ENCODE measurements around the gene FBXO36. TPM values are rescaled to one million over a fixed set of nuclear protein-coding genes. Genes with fewer than 3 reads are reported as not detected.
"Not testable (repeated sequence)": the region's sequence is repeated elsewhere in the genome, so short reads cannot be mapped to it uniquely, and the experiment has no call there.

Gene FBXO36, protein sequence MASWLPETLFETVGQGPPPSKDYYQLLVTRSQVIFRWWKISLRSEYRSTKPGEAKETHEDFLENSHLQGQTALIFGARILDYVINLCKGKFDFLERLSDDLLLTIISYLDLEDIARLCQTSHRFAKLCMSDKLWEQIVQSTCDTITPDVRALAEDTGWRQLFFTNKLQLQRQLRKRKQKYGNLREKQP
- 1.0 and 1.2 TPM in 2 replicates for total RNA-seq

DNA sequence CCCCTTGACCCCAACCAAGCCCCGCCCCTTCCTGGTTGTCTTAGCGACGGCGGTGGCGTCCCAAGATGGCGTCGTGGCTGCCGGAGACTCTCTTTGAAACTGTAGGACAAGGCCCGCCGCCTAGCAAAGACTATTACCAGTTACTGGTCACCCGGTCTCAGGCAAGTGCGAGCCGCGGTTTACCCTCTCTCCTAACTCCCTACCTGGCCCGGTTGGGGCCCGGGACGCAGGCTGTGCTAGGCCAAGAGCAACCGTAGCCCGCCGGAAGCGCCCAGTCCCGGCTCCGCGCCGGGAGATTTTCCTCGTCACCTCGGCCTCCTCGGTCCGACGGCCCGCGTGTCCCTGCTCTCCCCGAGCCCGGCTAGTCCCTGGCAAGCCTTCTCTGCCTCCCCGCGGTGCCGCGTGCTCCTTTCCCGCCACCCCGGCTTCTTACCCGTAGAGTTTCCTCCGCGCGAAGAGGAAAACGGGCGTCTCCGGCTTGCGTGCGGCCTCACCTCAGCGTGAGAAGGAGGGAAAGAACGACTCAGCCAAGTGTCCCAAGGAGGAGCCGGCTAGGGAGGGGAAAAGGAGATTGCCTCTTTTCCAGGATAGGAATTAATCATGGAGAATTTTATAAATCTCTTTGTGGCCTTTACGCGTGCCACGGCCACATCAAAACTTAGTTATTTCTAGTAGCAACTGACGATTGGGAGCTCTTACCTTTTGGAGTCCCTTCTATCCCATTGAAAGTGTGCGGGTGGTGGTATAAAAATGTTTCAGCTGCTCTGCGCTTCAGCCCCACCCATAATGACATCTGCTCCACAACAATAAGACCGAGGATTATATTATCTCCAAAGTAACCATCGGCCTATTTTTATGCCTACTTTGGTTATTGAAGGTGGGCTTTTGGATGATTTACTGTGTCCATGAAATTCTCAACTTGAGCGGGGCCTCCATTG lies at the start of gene FBXO36:
FBXO36 (plus strand) TSS at position 55 of the 938 bp plus-strand sequence; CDS start at position 66, 11 bp downstream.
- DNase-seq (ENCODE audit: low read depth in 2 of 2) = no peak

DNA sequence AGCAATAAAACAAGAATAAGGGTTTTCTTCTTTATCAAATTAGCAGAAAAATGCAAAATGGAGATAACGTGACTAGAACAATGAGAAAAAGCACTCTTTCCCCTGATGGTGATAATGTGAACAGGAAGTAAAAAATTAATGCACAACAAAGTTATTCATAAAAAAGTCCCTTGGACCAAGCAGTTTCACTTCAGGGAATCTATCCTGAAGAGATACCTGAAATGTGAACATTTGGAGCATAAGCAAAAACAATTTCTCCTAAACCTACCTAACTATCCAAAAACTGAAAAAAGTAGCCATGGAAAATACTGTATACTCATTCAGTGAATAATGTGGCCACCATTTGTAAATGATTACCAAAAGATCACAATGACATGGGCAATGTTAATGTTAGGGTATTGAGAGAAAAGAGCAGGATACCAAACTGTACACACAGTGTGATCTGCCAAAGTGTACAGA lies 49.2 kb upstream of the FBXO36 start:
- peak; percentile 11 to 17 for DNase-seq (ENCODE audit: low read depth in 2 of 2)

DNA sequence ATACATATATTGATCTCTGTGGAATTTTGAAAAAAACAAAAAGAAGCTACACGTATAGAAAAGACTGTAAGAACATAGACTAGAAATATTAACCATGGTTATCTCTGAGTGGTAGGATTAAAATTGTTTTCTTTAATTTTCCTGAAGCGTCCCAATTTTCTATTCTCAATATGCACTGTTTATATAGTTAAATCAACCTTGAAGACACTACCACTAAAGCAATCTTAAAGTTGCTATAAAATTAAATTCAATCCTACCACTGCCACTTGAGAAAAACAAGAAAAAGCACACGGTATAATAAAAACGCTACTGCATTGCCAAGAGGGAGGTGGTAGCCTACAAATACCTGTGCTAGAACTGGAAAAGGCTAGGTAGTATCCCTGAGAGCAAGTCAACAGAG lies 47.7 kb upstream of the FBXO36 start:
- no peak for DNase-seq (ENCODE audit: low read depth in 2 of 2)

DNA sequence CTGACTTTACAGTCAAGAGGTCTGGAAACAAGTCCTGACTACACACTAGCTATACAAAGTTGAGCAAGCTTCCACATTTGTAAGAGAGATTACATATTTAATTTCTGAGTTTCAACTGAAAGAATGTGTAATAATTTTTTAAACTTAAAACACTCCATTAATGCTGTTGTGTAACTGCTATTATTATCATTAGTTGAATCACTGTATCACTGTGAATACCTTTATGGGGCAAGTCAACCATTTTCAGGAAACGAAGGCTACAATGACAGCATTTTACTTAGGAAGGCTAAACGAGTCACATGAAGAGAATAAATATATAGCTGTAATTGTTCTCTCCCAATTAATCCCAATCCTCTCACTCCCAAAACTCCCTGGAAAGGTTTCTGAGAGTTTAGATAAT lies 46.8 kb upstream of the FBXO36 start:
- DNase-seq (ENCODE audit: low read depth in 2 of 2) = no peak

DNA sequence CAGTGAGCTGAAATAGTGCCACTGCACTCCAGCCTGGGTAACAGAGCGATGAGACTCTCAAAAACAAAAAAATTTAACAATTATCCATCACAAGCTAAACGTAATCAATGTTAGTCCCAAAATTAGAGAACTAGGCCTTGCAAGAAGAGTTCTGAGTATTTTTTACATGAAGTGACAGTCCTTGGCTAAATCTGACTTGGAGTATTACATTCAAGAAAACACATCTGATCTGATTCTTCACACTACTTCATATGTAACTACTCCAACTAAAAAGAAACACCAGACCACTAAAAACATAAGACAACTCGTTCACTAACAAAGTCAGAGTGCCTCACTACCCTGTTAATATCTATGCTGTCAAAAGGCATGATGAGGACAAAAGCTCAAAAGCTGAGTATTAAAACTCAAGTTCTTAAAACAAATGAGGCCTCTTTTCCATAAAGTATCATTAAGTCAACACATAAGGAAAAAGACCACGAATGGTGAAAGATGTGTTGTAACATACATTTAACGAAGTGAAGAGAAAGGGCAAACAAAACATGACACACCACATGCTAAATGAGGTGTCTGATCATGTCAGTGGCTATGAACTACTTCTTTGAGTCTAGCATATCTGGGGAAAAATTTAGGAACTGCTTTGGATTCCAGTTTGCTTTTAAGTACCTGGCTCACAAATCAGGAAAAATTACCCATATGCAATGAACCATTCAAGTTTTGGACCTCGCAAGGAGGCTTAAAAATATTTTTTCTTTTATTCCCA lies 42.9 kb upstream of the FBXO36 start:
- DNase-seq (ENCODE audit: low read depth in 2 of 2) = no peak

DNA sequence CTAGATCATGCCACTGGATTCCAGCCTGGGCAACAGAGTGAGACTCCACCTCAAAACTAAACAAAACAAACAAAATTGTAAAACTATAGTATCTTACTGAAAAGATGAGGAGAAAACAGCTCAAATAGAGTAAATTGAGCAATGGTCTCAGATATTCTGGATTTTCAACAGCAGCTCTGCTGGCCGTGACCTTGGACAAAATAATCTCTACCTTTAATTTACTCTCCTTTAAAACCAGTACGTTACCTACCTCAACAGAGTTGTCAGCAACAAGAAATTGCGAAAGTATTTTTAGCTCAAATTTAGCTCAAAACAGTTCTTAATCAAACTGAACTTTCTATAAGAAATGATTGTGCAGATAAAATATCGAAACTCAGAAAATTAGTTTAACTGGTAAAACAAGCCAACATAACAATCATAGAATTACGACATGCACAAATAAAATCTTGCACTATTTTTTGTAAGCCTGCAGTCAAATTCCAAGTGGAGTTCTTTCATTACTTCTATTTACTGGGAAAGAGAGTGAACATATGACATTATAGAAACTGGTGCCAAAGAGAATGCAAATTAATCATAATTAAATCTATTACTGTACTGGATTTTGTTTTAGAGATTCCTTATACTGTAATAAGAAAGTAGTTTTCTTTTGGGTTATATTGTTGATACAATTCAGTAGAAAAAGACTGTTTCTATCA lies 41.3 kb upstream of the FBXO36 start:
- DNase-seq (ENCODE audit: low read depth in 2 of 2) = no peak

DNA sequence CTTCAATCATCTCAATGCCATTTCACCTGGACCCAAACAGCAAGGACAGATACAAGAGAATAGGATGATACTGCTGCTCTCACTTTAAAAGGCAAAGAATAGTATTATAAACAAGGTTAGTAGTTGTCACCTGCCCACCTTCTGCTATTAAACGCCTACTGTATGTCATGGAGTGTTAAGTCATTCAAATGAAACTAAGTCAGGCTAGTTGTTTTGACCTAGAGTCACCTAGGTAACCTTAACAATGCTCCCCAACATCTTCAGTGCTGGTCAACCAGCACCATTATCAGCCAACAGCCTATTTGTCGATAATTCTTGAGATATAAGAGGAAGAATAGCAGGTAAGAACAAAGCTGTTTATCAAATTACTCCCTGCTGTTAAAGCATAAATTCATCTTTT lies 39.7 kb upstream of the FBXO36 start:
- DNase-seq (ENCODE audit: low read depth in 2 of 2) = no peak

DNA sequence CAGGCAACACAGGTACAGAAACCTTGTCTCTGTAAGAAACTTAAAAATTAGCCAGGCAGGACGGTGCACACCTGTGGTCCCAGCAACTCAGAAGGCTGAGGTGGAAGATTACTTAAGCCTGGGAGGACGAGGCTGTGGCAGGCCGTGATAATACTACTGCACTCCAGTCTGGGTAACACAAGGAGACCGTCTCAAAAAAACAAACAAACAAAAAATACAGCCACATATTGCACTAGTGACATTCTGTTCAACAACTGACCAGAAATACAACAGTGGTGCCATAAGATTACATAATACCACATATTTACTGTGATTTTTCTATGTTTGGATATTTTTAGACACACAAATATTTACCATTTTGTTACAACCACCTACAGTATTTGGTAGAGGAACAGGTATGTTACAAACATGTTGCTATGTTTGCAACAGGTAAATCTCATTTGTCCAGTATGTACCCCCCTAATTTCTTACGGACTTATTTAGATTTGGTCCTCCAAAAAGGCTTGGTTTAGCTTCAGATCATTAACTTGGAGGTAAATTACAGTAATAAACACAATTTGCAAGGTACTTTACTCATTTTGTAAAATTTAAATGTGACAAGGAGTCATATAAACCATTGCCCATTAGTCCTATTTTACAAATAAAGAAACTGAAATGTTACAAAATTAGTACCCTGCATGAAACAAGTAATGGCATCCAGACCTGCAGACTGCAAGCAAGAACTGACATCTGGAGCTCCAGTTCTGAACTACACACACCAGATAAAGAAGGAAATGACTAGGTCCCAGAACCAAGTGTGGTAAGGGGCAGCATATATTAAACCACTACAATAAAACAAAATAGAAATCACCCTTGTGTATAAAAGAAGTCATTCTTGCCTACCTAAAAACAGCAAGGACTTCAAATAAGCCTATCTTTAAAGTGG lies 37.3 kb upstream of the FBXO36 start:
- DNase-seq (ENCODE audit: low read depth in 2 of 2) = no peak

DNA sequence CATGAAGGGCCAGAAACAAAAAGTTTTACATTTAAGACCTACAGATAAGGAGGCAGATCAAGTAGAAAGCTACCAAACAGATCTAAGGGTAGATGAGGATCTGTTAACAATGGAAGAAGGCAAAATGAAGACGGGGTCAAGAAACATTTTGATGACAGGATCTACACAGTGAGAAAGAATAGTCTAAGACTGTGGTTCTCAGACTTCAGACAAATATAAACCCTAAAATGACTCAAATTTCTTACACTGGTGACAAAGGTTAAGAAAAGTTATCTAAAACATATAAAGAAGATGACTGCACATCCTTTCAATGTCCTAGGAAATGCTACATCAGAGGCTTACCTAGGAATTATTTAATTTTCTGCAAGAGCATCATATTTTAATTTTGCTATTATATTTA lies 34.9 kb upstream of the FBXO36 start:
- no peak for DNase-seq (ENCODE audit: low read depth in 2 of 2)

DNA sequence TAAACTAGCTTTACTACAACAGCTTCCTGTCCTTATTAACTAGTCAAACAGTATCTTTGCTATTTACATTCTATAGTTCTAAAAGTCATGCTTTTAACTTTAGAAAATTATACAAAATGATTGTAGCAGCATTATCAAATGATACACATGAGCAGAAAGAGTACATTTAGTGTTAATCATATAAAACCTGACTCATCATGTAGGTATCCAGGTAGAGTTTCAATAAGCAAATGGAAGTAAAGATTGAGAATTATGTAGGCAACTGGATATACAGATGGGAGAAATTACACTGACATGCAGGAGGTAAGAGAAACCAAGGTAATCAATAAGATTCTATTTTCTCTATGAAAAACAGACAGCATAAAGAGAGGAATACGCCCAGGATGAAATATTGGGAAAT lies 34.3 kb upstream of the FBXO36 start:
- no peak for DNase-seq (ENCODE audit: low read depth in 2 of 2)

DNA sequence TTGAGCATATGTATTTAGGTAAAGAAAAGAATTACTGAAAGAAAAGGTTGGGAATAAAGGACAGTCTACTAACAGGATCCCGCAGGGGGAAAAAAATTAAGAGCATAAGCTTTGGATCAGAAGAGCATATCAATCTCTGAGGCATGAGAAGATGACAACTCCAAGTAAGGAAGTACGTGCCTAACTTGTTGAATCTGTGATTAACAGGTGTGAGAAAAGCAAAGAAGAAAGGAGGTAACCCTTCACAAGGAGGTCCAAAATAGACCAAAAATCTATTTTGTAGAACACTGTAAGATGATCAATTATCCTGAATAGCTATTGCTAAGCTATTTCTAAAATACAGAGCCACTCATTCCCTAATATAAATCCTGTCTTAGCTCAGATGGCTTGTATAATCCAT lies 33.3 kb upstream of the FBXO36 start:
- DNase-seq (ENCODE audit: low read depth in 2 of 2) = no peak

DNA sequence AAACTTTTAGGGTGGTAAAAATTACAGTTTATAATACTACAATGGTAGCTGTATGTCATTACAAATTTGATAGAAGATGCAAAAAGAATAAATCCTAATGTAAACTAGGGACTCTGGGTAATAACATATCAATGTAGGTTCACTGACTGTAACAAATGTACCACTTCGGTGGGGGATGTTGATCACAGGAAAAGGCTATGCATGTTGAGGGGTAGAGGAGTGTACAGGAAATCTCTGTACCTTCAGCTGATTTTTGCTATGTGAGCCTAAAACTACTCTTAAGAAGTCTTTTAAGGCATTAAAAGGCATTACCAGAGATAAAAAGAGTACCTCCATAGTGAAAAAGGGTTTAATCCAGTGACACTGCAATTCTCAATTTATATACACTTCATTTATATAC lies 25.4 kb upstream of the FBXO36 start:
- peak in 1 of 2 donors; percentile 17 for DNase-seq (ENCODE audit: low read depth in 2 of 2)

DNA sequence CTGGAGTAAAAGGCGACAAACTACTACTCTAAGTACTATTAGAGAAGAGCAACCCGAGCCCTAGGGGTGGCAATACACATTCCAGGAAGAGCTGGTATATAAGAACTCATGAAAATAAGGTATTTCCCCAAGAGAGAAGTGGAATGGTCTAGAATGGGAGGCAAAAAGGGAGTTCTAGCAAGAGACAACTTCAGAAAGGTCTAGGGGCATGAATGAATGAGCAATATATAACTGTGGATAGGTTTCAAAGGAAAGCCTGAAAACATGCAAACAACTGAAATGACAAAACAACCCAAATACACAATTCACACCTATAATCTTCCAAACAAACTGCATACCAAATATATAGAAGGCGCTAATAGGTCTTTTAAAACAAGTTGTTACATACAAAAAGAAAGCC lies 22.7 kb upstream of the FBXO36 start:
- DNase-seq (ENCODE audit: low read depth in 2 of 2) = no peak

DNA sequence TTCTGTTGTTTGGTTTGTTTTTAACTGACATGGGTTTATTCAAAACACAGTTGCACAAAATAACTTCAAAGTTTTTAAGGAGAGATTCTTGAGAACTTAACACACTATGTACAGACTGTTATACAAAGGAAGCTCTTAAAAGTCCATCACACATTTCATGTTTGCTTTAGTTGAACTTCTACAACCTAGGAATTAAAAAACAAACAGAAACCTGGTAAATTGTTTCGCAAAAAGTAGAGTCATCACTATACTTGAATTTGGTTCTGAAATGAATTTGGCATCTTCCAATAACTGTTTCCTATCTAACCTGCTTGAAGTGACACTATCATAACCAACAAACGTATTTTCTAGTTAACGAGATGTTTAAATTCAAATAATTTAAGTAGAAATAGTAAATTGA lies 22.3 kb upstream of the FBXO36 start:
- no peak for DNase-seq (ENCODE audit: low read depth in 2 of 2)

DNA sequence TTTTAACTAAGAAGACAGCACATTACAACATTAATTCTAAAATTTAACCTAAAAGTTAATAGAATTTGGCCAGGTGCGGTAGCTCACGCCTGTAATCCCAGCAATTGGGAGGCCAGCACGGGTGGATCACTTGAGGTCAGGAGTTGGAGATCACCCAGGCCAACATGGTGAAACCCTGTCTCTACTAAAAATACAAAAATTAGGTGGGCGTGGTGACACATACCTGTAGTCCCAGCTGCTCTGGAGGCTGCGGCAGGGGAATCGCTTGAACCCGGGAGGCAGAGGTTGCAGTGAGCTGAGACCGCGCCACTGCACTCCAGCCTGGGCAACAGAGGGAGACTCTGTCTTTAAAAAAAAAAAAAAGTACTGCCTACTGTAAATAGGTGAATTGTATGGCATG lies 21.8 kb upstream of the FBXO36 start:
- not testable (repeated sequence) for DNase-seq (ENCODE audit: low read depth in 2 of 2)

DNA sequence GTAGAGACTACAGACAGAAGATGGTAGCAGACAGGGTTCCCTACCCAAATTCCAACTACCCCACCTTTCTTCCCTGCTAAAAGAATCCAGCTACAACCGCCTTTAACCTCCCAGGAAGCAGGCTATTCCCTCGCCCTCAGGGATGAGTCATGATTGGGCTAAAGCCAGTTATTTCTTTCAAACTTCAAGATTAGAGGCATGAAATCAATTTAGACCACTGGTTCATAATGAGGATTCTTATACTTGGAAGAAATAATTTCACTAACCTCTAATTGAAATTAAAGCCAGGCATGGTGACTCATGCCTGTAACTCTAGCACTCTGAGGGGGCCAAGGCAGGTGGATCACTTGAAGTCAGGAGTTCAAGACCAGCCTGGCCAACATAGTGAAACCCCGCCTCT lies 20.5 kb upstream of the FBXO36 start:
- peak in 1 of 2 donors; percentile 25 for DNase-seq (ENCODE audit: low read depth in 2 of 2)

DNA sequence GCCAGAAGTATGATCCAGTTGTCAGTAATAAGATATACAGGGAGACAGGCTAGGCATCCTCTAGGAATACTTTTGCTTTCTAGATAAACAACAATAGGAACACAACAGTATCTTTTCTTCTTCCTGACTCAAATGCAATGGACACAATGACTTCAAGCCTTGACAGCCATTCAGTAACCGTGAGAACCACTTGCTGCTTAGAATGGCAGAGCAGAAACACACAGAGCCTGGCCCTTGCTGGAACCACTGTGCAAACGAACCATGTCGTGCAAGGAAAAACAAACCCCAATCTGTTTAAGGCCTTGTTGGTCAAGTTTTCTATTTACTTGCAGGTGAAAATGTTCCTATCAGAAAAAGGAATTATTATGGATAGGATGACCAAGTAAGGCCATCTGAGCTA lies 19.3 kb upstream of the FBXO36 start:
- no peak for DNase-seq (ENCODE audit: low read depth in 2 of 2)

DNA sequence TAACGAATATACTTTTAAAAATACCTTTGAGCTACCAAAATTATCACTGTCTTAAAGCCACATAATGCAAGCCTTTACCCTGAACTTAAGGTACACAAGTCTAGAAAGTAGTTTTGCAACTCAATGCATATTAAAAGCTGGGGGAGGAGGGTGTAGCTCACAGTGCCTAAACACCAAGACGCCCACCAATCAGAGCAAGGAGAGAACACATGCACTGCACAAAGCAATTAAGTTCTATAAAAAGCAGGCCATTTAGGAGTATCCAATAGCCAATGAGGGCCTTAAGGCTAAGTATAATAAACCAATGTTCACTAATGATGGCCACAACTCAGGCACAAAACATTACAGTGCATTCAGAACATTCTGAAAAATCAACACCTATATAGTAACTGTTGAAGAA lies 16.7 kb upstream of the FBXO36 start:
- no peak for DNase-seq (ENCODE audit: low read depth in 2 of 2)

DNA sequence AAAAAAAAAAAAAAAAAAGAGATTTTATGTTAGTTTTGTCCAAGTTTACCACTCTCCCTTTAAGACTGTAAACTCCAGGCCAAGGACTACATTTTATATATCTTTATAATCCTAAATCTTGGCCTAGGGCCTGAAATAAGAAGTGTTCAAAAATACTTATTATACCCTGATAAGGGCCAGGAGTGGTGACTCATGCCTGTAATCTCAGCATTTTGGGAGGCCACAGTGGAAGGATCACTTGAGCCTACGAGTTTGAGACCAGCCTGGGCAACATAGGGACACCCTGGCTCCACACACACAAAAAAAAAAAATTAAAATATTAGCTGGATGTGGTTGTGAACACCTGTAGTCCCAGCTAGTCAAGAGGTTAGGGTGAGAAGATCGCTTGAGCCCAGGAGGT lies 13.2 kb upstream of the FBXO36 start:
- DNase-seq (ENCODE audit: low read depth in 2 of 2) = no peak

DNA sequence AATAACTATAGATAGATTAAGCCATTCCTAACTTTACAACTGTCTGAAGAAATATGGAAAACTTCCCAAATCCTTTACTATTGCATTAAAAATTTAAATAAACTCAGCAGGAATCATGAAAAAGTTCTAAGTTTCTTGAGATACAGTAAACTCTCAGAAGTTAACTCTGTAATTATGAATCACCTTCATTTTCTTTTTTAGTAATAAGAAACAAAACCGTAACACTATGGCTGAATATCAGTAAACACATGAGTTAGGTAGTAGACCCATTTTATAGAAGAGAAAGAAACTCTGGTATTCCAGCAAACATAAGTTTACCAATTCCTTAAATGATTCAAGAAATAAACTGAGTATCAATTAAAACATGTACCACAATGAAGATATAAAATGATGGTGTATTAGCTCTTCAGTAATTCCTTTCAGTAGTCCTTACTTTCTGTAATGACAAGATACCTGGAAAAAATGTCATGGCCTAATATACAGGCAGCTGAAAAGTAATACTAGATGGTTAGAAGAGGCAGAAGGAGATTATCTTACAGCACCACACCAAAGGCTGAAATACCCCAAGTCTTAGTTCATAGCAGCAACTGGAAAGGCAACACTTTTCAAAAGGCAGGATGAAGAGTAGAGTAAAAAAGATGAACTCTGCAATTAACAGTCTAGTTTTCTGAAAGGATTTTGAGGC lies 12.0 kb upstream of the FBXO36 start:
- DNase-seq (ENCODE audit: low read depth in 2 of 2) = no peak
